ENCODE data around the gene MC5R. TPM values are rescaled to one million over a fixed set of nuclear protein-coding genes. Genes with fewer than 3 reads are reported as not detected.

Gene MC5R
- polyA plus RNA-seq (ENCODE audit: insufficient read length): 0.22 TPM
- long read RNA-seq, donor 1: 0 reads
- long read RNA-seq, donor 2: 0 reads
- long read RNA-seq, donor 3, partial matches to known transcripts: 0 of 1 reads
- long read RNA-seq, donor 3, other reads (novel, unspliced or antisense): 0 of 1 reads
- long read RNA-seq, donor 4: 0 reads
- long read RNA-seq, donor 5, partial matches to known transcripts: 0 of 1 reads
- long read RNA-seq, donor 5, other reads (novel, unspliced or antisense): 0 of 1 reads
- long read RNA-seq, donor 6: 0 reads
- long read RNA-seq, donor 7, partial matches to known transcripts: 0 of 1 reads
- long read RNA-seq, donor 7, other reads (novel, unspliced or antisense): 0 of 1 reads
- long read RNA-seq, donor 8: 0 reads

DNA sequence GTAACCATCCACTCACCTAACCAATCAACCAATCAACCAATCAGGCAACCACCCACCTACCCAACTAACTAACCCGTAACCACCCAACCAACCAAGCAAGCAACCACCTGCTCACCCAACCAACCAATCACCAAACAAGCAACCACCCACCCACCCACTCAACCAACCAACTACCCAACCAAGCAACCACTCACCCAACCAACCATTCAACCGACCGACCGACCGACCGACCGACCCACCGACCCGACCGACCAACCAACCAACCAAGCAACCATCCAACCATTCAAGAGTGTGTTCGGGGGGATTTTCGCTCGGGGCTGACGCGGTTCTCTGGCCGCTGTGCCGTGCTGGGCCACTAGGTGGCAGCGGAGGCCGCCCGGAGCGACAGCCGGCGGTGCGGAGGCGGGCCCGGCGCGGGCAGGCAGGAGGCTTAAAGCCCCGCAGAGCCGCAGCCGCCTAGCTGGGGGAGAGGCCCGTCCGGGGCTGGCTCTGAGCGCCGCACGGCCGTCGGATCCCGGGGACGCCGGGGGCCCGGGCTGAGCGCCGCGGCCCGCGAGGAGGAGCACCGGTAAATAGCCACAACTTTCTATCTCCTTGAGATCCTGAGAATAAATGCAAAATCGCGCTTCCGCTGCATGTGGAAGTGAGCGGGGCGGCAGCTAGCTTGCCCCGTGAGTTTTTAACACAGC, at the start of gene MC5R:
TSS of gene MC5R (plus strand) at position 443 of the 689 bp plus-strand sequence. CDS start 1,617 bp downstream, outside the sequence.
- peak; percentile 49 for DNase-seq

GRCh38 chr18:13775058-13775457, 48.9 kb upstream of the MC5R start:
- DNase-seq: no peak

DNA sequence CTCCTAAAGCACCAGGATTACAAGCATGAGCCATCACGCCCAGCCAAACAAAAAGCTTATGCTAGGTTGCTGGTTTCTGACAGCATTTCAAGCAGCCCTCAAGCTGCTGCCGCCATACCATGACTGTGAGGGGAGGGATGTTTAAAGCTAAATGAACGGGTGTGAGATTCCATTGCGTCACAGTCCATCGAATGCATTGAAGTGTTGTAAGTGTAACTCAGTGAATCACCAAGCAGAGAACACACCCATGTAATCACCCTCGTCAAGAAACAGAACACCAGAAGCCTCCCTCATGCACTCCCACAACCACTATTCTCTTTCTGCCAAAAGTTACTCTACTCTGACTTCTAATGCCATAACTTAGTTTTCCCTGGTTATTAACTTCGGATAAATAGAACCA, 32.8 kb upstream of the MC5R start:
- DNase-seq: no peak

GRCh38 chr18:13793819-13794218, 30.1 kb upstream of the MC5R start:
- DNase-seq: no peak

DNA sequence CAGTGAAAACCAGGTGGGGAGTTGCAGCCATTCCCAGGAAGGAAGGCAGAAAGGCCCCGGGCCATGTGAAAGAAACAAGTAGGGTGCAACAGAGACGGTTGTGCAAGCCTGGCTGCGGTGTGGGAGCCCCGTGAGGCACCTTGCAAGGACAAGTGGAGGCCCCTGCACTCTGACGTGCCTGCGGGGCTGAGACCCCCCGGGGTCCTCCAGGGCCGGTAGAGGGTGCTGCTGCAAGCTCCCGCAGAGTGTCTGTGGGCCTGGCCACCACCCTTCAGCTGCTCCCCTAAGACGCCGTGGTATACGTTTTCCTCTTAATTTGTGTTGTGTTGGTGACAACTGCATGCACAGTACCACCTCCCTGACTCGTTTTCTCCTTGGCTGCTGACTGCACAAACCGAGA, 27.4 kb upstream of the MC5R start:
- no peak for DNase-seq

- no peak for DNase-seq
Observed at GRCh38 chr18:13797157-13797611, 26.8 kb upstream of the MC5R start.

GRCh38 chr18:13799396-13799795, 24.6 kb upstream of the MC5R start:
- DNase-seq: no peak

GRCh38 chr18:13800505-13801259, 23.3 kb upstream of the MC5R start:
- peak; percentile 62 for DNase-seq

DNA sequence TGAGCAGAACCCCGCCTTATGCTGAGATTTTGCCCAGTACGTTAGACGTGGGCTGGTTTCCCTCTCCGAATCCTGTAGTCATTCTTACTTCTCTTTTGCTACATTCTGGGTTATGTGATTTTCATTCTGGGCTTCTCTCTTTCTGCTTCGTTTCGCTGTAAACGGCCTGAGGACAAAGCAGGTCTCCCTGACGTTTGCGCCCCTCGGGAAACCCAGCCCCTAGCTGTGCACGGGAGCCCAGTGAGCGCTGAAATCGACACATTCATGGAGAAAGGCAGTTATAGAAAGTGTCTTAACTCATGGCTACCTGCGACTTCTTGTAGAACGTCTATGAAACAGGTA, 22.7 kb upstream of the MC5R start:
- DNase-seq: no peak

GRCh38 chr18:13804305-13804704, 19.6 kb upstream of the MC5R start:
- DNase-seq: no peak

GRCh38 chr18:13808294-13809042, 15.5 kb upstream of the MC5R start:
- no peak for DNase-seq

GRCh38 chr18:13809043-13809430, 14.9 kb upstream of the MC5R start:
- DNase-seq: no peak

DNA sequence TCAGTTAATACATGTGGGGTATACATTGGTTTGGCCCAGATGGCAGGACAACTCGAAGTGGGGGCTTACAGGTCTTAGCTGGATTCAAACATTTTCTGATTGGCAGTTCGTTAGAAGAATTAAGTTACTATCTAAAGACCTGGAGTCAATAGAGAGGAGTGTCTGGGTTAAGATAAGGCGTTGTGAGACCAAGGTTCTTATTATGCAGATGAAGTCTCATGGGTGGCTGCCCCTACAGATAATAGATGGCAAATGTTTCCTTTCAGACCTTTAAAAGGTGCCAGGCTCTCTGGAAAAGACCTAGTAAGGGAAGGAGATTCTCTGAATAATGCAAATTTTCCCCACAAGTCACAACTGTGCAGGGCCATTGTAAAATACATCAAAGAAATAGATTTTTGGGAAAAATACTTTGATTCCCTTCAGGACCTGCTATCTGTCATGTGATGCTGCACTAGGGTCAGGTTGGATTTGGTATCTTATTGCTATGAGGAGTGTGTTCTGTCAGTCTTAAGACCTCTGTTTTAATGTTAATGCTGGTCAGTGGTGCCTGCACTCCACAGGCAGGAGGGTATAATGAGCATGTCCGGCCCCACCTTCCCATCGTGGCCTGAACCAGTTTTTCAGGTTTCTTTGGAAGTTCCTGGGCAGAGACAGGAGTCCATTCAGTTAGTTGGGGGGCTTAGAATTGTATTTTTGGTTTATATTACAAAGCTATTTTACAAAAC, 14.3 kb upstream of the MC5R start:
- DNase-seq: peak; percentile 46

- DNase-seq: no peak
Observed at GRCh38 chr18:13810950-13811485, 12.9 kb upstream of the MC5R start.

DNA sequence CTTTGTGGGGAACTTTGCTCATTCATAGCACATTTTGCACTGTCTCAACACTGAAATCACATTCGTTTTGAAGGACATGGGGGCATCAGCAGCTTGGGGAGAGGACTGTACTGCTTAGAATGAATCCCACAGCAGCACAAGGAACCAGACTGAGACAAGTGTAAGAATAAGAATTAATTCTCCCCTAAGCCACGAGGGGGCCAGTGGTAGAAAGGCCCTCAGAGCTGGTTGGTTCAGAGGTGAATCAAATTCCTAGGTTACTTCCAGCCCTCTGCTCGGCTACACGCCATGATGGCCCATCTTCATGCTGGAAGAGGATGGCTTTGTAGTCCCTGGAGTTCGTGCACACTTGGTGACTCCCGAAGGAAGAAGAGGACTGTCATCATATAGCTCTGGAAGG, 12.0 kb upstream of the MC5R start:
- DNase-seq: no peak

DNA sequence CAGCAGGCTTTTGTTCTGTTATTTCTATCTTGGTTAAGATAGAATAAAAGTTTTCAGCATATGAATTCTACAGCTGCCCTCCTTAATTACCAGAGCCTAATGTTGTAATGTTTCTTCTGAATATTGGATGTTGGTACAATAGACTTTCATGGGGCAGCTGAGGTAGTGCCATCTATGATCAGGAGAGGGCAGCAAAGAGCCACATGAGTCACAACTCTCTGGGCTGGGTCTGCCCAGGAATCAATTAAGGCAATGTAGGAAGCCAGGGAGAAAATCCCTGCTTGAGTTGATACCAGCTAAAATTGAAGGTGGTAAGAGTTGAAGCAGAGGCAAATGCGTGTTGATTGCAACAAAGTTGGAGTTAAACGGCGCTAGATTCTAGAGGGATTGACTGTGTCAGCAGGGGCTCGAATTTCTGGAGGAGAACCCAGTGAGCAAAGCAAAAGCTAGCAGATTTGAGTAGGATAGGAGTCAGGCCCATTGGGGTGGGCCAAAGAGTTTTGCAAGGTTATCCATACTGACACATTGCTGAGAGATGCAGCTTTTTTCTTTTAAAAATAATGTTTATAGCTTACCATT, 10.6 kb upstream of the MC5R start:
- DNase-seq: peak; percentile 68

DNA sequence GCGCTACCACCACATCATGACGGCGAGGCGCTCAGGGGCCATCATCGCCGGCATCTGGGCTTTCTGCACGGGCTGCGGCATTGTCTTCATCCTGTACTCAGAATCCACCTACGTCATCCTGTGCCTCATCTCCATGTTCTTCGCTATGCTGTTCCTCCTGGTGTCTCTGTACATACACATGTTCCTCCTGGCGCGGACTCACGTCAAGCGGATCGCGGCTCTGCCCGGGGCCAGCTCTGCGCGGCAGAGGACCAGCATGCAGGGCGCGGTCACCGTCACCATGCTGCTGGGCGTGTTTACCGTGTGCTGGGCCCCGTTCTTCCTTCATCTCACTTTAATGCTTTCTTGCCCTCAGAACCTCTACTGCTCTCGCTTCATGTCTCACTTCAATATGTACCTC, 2.3 kb downstream of the MC5R start:
- DNase-seq: no peak

- DNase-seq: no peak
Observed at GRCh38 chr18:13831864-13832508, 8.0 kb downstream of the MC5R start.

- DNase-seq: no peak
Observed at GRCh38 chr18:13834496-13835015, 10.6 kb downstream of the MC5R start.

DNA sequence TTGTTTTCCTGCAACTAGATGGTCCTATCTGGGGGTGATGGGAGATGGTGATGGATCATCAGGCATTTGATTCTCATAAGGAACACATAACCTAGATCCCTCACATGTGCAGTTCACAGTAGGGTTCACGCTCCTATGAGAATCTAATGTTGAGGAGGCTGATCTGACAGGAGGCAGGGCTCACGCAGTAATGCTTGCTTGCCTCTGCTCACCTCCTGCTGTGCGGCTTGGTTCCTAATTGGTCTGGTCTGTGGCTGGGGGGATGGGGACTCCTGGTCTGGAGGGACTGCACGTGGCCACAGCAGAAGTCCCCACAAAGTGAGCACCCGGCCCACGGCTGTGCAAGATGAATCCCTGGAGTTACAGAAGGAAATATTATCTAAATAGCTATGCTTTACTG, 11.3 kb downstream of the MC5R start:
- DNase-seq: no peak

Measured in left kidney (tissue), 8 donors.